ENCODE results near the gene CDH23.
A peak's percentile ranks its signal among the peaks of the same experiment; 100 is the strongest.

CDH23 gene

GRCh38 chr10:71745664-71746250, 349.0 kb downstream of the CDH23 start:
- DNase-seq (ENCODE audit: low spot score) = no peak
- CTCF ChIA-PET = interaction anchor here (0.6 kb wide), 1 partner anchor 262 kb away, joined by 3 read pairs; no protein-coding TSS in a partner anchor
- H3K27ac ChIP-seq = peak overlapping the region; percentile 88
- POLR2A ChIA-PET (ENCODE audit: low non-redundant PET) = no interaction called here
- TF ChIP-seq CTCF (conservative IDR thresholded peaks at IDR 0.05; ENCODE audit: low read depth) = no peak

GRCh38 chr10:71746344-71747037, 349.8 kb downstream of the CDH23 start:
- TF ChIP-seq CTCF (conservative IDR thresholded peaks at IDR 0.05; ENCODE audit: low read depth) = no peak
- ChIA-PET CTCF (interaction anchor here (0.6 kb wide), 1 partner anchor 263 kb away, joined by 3 read pairs; no protein-coding TSS in a partner anchor), POLR2A (ENCODE audit: low non-redundant PET) (no interaction called here)
- H3K27ac ChIP-seq = peak overlapping the region; percentile 88
- DNase-seq (ENCODE audit: low spot score) = no peak

GRCh38 chr10:71747039-71747531, 350.4 kb downstream of the CDH23 start:
- CTCF ChIA-PET = interaction anchor here (0.6 kb wide), 2 partner anchors 9 to 35 kb away, joined by 3 read pairs; no protein-coding TSS in a partner anchor
- POLR2A ChIA-PET (ENCODE audit: low non-redundant PET) = no interaction called here
- DNase-seq (ENCODE audit: low spot score) = no peak
- peak overlapping the region; percentile 88 for H3K27ac ChIP-seq
- no peak for TF ChIP-seq CTCF (conservative IDR thresholded peaks at IDR 0.05; ENCODE audit: low read depth)

GRCh38 chr10:71747551-71748523, 351.1 kb downstream of the CDH23 start:
- CTCF ChIA-PET = interaction anchor here (0.6 kb wide), 2 partner anchors 10 to 34 kb away, joined by 3 read pairs; no protein-coding TSS in a partner anchor
- POLR2A ChIA-PET (ENCODE audit: low non-redundant PET) = no interaction called here
- no peak for DNase-seq (ENCODE audit: low spot score)
- H3K27ac ChIP-seq = peak overlapping the region; percentile 88
- no peak for TF ChIP-seq CTCF (conservative IDR thresholded peaks at IDR 0.05; ENCODE audit: low read depth)

- POLR2A ChIA-PET (ENCODE audit: low non-redundant PET) = no interaction called here
- TF ChIP-seq CTCF (conservative IDR thresholded peaks at IDR 0.05; ENCODE audit: low read depth) = no peak
- no peak for DNase-seq (ENCODE audit: low spot score)
- CTCF ChIA-PET = interaction anchor here (0.6 to 1.0 kb wide), 3 partner anchors 8 to 118 kb away, joined by 3 to 4 read pairs (median 4); no protein-coding TSS in a partner anchor
- H3K27ac ChIP-seq = peak overlapping the region; percentile 88
These were observed 352.0 kb downstream of the CDH23 start for GRCh38 chr10:71748671-71749191.

Data from RWPE1 (cell line).